Adrenal gland (tissue), 12 donors: ENCODE data around the gene STN1. TPM values are rescaled to one million over a fixed set of nuclear protein-coding genes. Genes with fewer than 3 reads are reported as not detected.

ENCODE experiments used
- DNase-seq, 7 donors: peaks; one replicate each; pipeline ENCODE4 v3.0.0-alpha.2; 2019 to 2020
- H3K27ac ChIP-seq, 5 donors: fragments of 200-600 bp; sonication (generic) in 4 of 5; 1 replicate in 3 of 5; 2 replicates in 2 of 5; pipeline versions ENCODE4 v1.5.1 to v1.8.0; 2016 to 2020; ENCODE audit warnings: mild to moderate bottlenecking in 1 of 5
- H3K27me3 ChIP-seq: fragments of 200-600 bp; 2 replicates; pipeline ENCODE4 v1.8.0; 2021
- H3K36me3 ChIP-seq, 2 donors: fragments of 200-600 bp; replicated peaks in 1 of 2; 1 replicate in 1 of 2; 2 replicates in 1 of 2; pipeline versions ENCODE4 v1.5.1 to v1.8.0; 2018 to 2022
- H3K4me1 ChIP-seq, 2 donors: fragments of 200-600 bp; replicated peaks in 1 of 2; 1 replicate in 1 of 2; 2 replicates in 1 of 2; pipeline versions ENCODE4 v1.5.1 to v1.8.0; 2018 to 2021
- H3K4me3 ChIP-seq, 4 donors: fragments of 200-600 bp; sonication (generic) in 3 of 4; one replicate each; pipeline ENCODE4 v1.5.1; 2016 to 2018
- H3K9me3 ChIP-seq, 3 donors: fragments of 200-600 bp; sonication (generic) in 1 of 3; replicated peaks in 1 of 3; 1 replicate in 2 of 3; 2 replicates in 1 of 3; pipeline versions ENCODE4 v1.5.1 to v1.8.0; 2016 to 2021
- CTCF ChIP-seq, 6 experiments: fragments of 450-650 bp in 4 of 6; fragments of 200-600 bp in 2 of 6; sonication (generic) in 1 of 6; IDR thresholded peaks; 1 replicate in 5 of 6; 2 replicates in 1 of 6; pipeline versions ENCODE4 v1.5.1 to v1.8.0; 2016 to 2021; ENCODE audit warnings: antibody characterized with exemption in 6 of 6, mild to moderate bottlenecking in 2 of 6, moderate library complexity in 1 of 6
- POLR2A ChIP-seq, 2 donors: fragments of 450-650 bp; IDR thresholded peaks; one replicate each; pipeline ENCODE4 v1.6.1; 2017; ENCODE audit warnings: antibody characterized with exemption in 2 of 2, mild to moderate bottlenecking in 2 of 2, moderate library complexity in 1 of 2
- WGBS, 4 donors: extraction: QIAGEN DNeasy Blood & Tissue Kit in 2 of 4; methylation state at CpG; one replicate each; pipeline versions ENCODE4 v1.1.5 to v1.1.7; 2013 to 2017; 5-methylcytosine and 5-hydroxymethylcytosine counted together
- intact Hi-C, 2 donors: fragments of 100-400 bp; cut with DNase I; formaldehyde crosslinking; loops; one replicate each; pipeline versions ENCODE4 v1.14.1 to v1.15.0; 2022 to 2023
- polyA plus RNA-seq, 3 donors: library from polyadenylated mRNA; stranded (reverse); fragments of 200-250 nt in 2 of 3; fragments of 350-450 nt in 1 of 3; fragmentation: Illumina TruSeq in 1 of 3; extraction: RNeasy Lipid Tissue Mini Kit (QIAGEN cat#74804) in 1 of 3; gene quantifications; one replicate each; pipeline ENCODE4 v1.2.3, GENCODE V29; 2013 to 2014
- total RNA-seq, 9 donors: library from RNA; depleted of rRNA in 4 of 9; stranded (reverse); fragments of >200 nt in 4 of 9; fragments of 120-200 nt in 1 of 9; fragmentation: NEBNext Ultra II Directional in 1 of 9; extraction: Animal tissue kit (Norgen Biotek cat#: 25700) in 1 of 9; gene quantifications; one replicate each; pipeline versions ENCODE4 v1.1.0 to v1.2.4, GENCODE V29; 2013 to 2023
- donor health status: healthy with polysubstance abuse.
- donor health status: Bipolar disorder and iron deficiency.
- donor health status: DM: yes; HTN: yes; CAD: no.
- donor health status: DM: no; HTN: no; CAD: no.
- donor health status: DM: no; HTN: no; CAD: no.
- donor health status: DM: yes; HTN: yes; CAD: no.

The STN1 gene
- total and polyA plus RNA-seq, 12 donors = 14.8 to 73.6 (median 36.2) TPM

- Histone ChIP-seq H3K36me3 (no peaks in the 10 kb centered on the region), H3K27me3 (no peaks in the 10 kb centered on the region), H3K27ac (no peak overlapping the region), H3K4me3 (no peak overlapping the region), H3K4me1 (peaks cover 0 to 4% of the 10 kb centered on the region in 2 donors), H3K9me3 (no peaks in the 10 kb centered on the region)
- no peak for DNase-seq
- intact Hi-C loops = no loop called here
- 88 to 93% (median 91%) methylated on average over 6 of the region's 6 CpGs for WGBS, 4 donors
- TF ChIP-seq POLR2A (IDR thresholded peaks at IDR 0.05) (no peak), CTCF (IDR thresholded peaks at IDR 0.05) (no peak)
These were observed 10.8 kb upstream of the STN1 start for GRCh38 chr10:103928784-103929183.

GRCh38 chr10:103926722-103927319, 8.8 kb upstream of the STN1 start:
- no peaks in the 10 kb centered on the region for H3K27me3 ChIP-seq
- H3K9me3 ChIP-seq = no peaks in the 10 kb centered on the region
- DNase-seq = no peak
- H3K36me3 ChIP-seq = no peaks in the 10 kb centered on the region
- TF ChIP-seq POLR2A (IDR thresholded peaks at IDR 0.05) (no peak), CTCF (IDR thresholded peaks at IDR 0.05) (no peak)
- H3K4me3 ChIP-seq = no peak overlapping the region
- 78 to 84% (median 82%) methylated on average over 2 of the region's 2 CpGs for WGBS, 4 donors
- intact Hi-C loops = no loop called here
- H3K4me1 ChIP-seq = no peaks in the 10 kb centered on the region
- no peak overlapping the region for H3K27ac ChIP-seq

- Histone ChIP-seq H3K4me3 (no peak overlapping the region), H3K27ac (no peak overlapping the region), H3K9me3 (no peaks in the 10 kb centered on the region), H3K27me3 (no peaks in the 10 kb centered on the region), H3K4me1 (no peaks in the 10 kb centered on the region), H3K36me3 (no peaks in the 10 kb centered on the region)
- TF ChIP-seq POLR2A (IDR thresholded peaks at IDR 0.05) (no peak), CTCF (IDR thresholded peaks at IDR 0.05) (no peak)
- 97 to 100% (median 100%) methylated on average over 1 of the region's 1 CpG for WGBS, 4 donors
- no peak for DNase-seq
- intact Hi-C loops = no loop called here
These were observed 7.6 kb upstream of the STN1 start for GRCh38 chr10:103925591-103925990.

GRCh38 chr10:103923502-103923901, 5.5 kb upstream of the STN1 start:
- H3K27ac ChIP-seq = no peak overlapping the region
- intact Hi-C loops = no loop called here
- H3K4me3 ChIP-seq = no peak overlapping the region
- WGBS, 4 donors = 31 to 46% (median 36%) methylated on average over 2 to 3 of the region's 3 CpGs
- TF ChIP-seq CTCF (IDR thresholded peaks at IDR 0.05) (no peak), POLR2A (IDR thresholded peaks at IDR 0.05) (no peak)
- no peaks in the 10 kb centered on the region for H3K36me3 ChIP-seq
- no peaks in the 10 kb centered on the region for H3K9me3 ChIP-seq
- no peaks in the 10 kb centered on the region for H3K27me3 ChIP-seq
- peaks cover 5 to 7% of the 10 kb centered on the region in 2 donors for H3K4me1 ChIP-seq
- DNase-seq = no peak
